DOHH2 (cell line): ENCODE data around the gene DDX51.

Experiments
- H3F3A ChIP-seq: fragments of 200-600 bp; sonication (generic), shearing (Covaris generic); 2 replicates; pipeline ENCODE4 v1.6.0; 2016; ENCODE audit warnings: antibody characterized with exemption, mild to moderate bottlenecking; ENCODE audit not compliant: control insufficient read depth, insufficient read depth
- H3K27ac ChIP-seq: fragments of 200-600 bp; sonication (generic); 2 replicates; pipeline ENCODE4 v1.5.1; 2014; ENCODE audit warnings: low read depth, mild to moderate bottlenecking, low read length, moderate library complexity
- H3K27me3 ChIP-seq: fragments of 200-600 bp; sonication (generic); 2 replicates; pipeline ENCODE4 v1.6.1; 2014; ENCODE audit warnings: mild to moderate bottlenecking, low read length, mixed read lengths; ENCODE audit not compliant: control insufficient read depth
- H3K36me3 ChIP-seq: fragments of 200-600 bp; sonication (generic); 2 replicates; pipeline ENCODE4 v1.6.1; 2014; ENCODE audit warnings: mild to moderate bottlenecking, low read length, moderate library complexity, mixed read lengths; ENCODE audit not compliant: control insufficient read depth
- H3K4me1 ChIP-seq: fragments of 200-600 bp; sonication (generic); 2 replicates; pipeline ENCODE4 v1.6.1; 2014; ENCODE audit warnings: mild to moderate bottlenecking, low read length, mixed read lengths; ENCODE audit not compliant: control insufficient read depth
- H3K4me2 ChIP-seq: fragments of 200-600 bp; sonication (generic); 2 replicates; pipeline ENCODE4 v1.6.0; 2014; ENCODE audit warnings: mild to moderate bottlenecking, low read length, moderate library complexity
- H3K4me3 ChIP-seq: fragments of 200-600 bp; sonication (generic); 2 replicates; pipeline ENCODE4 v1.5.1; 2014; ENCODE audit warnings: mild to moderate bottlenecking, low read length, mixed read lengths
- H3K79me2 ChIP-seq: fragments of 200-600 bp; sonication (generic); 2 replicates; pipeline ENCODE4 v1.6.1; 2014; ENCODE audit warnings: mild to moderate bottlenecking, low read length, mixed read lengths; ENCODE audit not compliant: control insufficient read depth
- H3K9me2 ChIP-seq: fragments of 200-600 bp; sonication (generic); replicated peaks from 2 replicates; pipeline ENCODE4 v1.6.1; 2014; ENCODE audit warnings: mild to moderate bottlenecking, low read length, mixed read lengths; ENCODE audit not compliant: control insufficient read depth
- H3K9me3 ChIP-seq: fragments of 200-600 bp; sonication (generic); 2 replicates; pipeline ENCODE4 v1.6.1; 2014; ENCODE audit warnings: antibody characterized with exemption, low read length, mixed read lengths; ENCODE audit not compliant: control insufficient read depth, insufficient read depth
- H4K20me1 ChIP-seq: fragments of 200-600 bp; sonication (generic); 2 replicates; pipeline ENCODE4 v1.6.0; 2014; ENCODE audit warnings: low read depth, mild to moderate bottlenecking, antibody characterized with exemption, low read length, moderate library complexity; ENCODE audit not compliant: control insufficient read depth, insufficient read depth
- EZH2phosphoT487 ChIP-seq: fragments of 200-600 bp; sonication (generic); IDR thresholded peaks from 2 replicates; pipeline ENCODE4 v1.6.1; 2017; ENCODE audit warnings: borderline replicate concordance, mild to moderate bottlenecking, antibody characterized with exemption, low read length, moderate library complexity, mixed read lengths
- TF ChIP-seq, protein P1 (sequence below): fragments of 200-600 bp; sonication (generic); IDR thresholded peaks from one replicate; pipeline ENCODE4 v1.5.1; 2014; ENCODE audit warnings: antibody characterized with exemption, mild to moderate bottlenecking, low read depth, low read length; ENCODE audit not compliant: poor library complexity, severe bottlenecking

Gene DDX51

GRCh38 chr12:132179431-132180362, 35.6 kb upstream of the DDX51 start:
- no peak overlapping the region for H3K4me2 ChIP-seq
- H3K27me3 ChIP-seq, result peaks cover 3% of the 10 kb centered on the region; the same call in 1 of the 2 replicates
- H3F3A ChIP-seq, result no peaks in the 10 kb centered on the region
- no peaks in the 10 kb centered on the region for H3K9me2 ChIP-seq
- peaks cover 11% of the 10 kb centered on the region for H3K4me1 ChIP-seq
- H4K20me1 ChIP-seq, result no peaks in the 10 kb centered on the region
- H3K9me3 ChIP-seq, result no peaks in the 10 kb centered on the region
- no peaks in the 10 kb centered on the region for H3K36me3 ChIP-seq
- no peak overlapping the region for H3K4me3 ChIP-seq
- TF ChIP-seq, protein P1, sequence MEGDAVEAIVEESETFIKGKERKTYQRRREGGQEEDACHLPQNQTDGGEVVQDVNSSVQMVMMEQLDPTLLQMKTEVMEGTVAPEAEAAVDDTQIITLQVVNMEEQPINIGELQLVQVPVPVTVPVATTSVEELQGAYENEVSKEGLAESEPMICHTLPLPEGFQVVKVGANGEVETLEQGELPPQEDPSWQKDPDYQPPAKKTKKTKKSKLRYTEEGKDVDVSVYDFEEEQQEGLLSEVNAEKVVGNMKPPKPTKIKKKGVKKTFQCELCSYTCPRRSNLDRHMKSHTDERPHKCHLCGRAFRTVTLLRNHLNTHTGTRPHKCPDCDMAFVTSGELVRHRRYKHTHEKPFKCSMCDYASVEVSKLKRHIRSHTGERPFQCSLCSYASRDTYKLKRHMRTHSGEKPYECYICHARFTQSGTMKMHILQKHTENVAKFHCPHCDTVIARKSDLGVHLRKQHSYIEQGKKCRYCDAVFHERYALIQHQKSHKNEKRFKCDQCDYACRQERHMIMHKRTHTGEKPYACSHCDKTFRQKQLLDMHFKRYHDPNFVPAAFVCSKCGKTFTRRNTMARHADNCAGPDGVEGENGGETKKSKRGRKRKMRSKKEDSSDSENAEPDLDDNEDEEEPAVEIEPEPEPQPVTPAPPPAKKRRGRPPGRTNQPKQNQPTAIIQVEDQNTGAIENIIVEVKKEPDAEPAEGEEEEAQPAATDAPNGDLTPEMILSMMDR, result no peak
- no peak for TF ChIP-seq EZH2phosphoT487
- H3K79me2 ChIP-seq, result no peaks in the 10 kb centered on the region
- H3K27ac ChIP-seq, result no peak overlapping the region

- Histone ChIP-seq H3K27ac (no peak overlapping the region), H3K36me3 (no peaks in the 10 kb centered on the region), H3K4me3 (peak overlapping the region; percentile 10; the same call in 1 of the 2 replicates)
These were observed 34.8 kb upstream of the DDX51 start for GRCh38 chr12:132178801-132179401.

DNA sequence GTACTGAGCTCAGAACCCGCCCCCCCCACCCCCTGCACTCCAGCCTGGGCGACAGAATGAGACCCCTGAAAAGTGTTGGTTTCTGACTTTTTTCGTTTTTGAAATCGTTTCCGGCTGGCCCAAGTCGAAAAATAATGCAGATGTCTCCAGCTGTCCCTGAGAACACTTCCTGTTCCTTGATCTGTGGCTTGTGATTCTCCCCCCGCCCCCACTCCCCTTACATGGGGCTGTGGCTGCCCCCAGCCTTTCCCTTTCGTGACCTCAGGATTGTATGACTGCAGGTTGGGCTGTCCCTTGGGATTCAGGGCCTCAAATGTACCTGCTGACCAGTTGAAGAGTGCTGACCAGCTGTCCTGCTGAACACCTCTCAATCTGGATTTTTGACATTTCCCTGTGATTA, 34.2 kb upstream of the DDX51 start:
- Histone ChIP-seq H3F3A (no peaks in the 10 kb centered on the region), H3K9me2 (no peaks in the 10 kb centered on the region), H3K36me3 (no peaks in the 10 kb centered on the region), H3K79me2 (no peaks in the 10 kb centered on the region), H3K27ac (no peak overlapping the region), H3K4me3 (peak overlapping the region; percentile 10; the same call in 1 of the 2 replicates), H3K4me1 (peaks cover 11% of the 10 kb centered on the region), H3K27me3 (peaks cover 3% of the 10 kb centered on the region; the same call in 1 of the 2 replicates), H4K20me1 (no peaks in the 10 kb centered on the region), H3K4me2 (peak overlapping the region; percentile 51), H3K9me3 (no peaks in the 10 kb centered on the region)
- no peak for TF ChIP-seq EZH2phosphoT487
- TF ChIP-seq, protein P1, result no peak

More at GRCh38 chr12:132178801-132179401, 34.8 kb upstream of the DDX51 start:
- H3K9me3 ChIP-seq, result no peaks in the 10 kb centered on the region
- H4K20me1 ChIP-seq, result no peaks in the 10 kb centered on the region
- peaks cover 3% of the 10 kb centered on the region; the same call in 1 of the 2 replicates for H3K27me3 ChIP-seq
- H3K4me2 ChIP-seq, result peak overlapping the region; percentile 51
- no peak for TF ChIP-seq EZH2phosphoT487
- TF ChIP-seq, protein P1, result no peak
- no peaks in the 10 kb centered on the region for H3K79me2 ChIP-seq
- H3F3A ChIP-seq, result no peaks in the 10 kb centered on the region
- H3K4me1 ChIP-seq, result peaks cover 11% of the 10 kb centered on the region
- no peaks in the 10 kb centered on the region for H3K9me2 ChIP-seq
